Upper lobe of left lung (tissue), 6 donors: Measurements from ENCODE around the gene ITGBL1. TPM values are rescaled to one million over a fixed set of nuclear protein-coding genes. Genes with fewer than 3 reads are reported as not detected.

Source experiments
- ATAC-seq, 2 donors: fragments of 200-7000 bp; cut with Tn5 transposase; one replicate each; pipeline ENCODE4 v1.9.1; 2022; ENCODE audit warnings: mild to moderate bottlenecking in 2 of 2, moderate library complexity in 2 of 2; ENCODE audit not compliant: low FRiP score in 2 of 2
- DNase-seq, 2 donors: peaks; one replicate each; pipeline ENCODE4 v3.0.0-alpha.2; 2019 to 2020
- H3K27ac ChIP-seq, 4 donors: fragments of 200-600 bp; sonication (generic); one replicate each; pipeline ENCODE4 v1.5.1; 2016 to 2019
- H3K27me3 ChIP-seq, 4 donors: fragments of 200-600 bp; sonication (generic); one replicate each; pipeline ENCODE4 v1.5.1; 2017 to 2019
- H3K36me3 ChIP-seq, 4 donors: fragments of 200-600 bp; sonication (generic); one replicate each; pipeline ENCODE4 v1.5.1; 2016 to 2019
- H3K4me1 ChIP-seq, 4 donors: fragments of 200-600 bp; sonication (generic); one replicate each; pipeline ENCODE4 v1.5.1; 2018 to 2019
- H3K4me3 ChIP-seq, 4 donors: fragments of 200-600 bp; sonication (generic); one replicate each; pipeline ENCODE4 v1.5.1; 2017 to 2019; ENCODE audit warnings: mild to moderate bottlenecking in 2 of 4, moderate library complexity in 1 of 4
- H3K9me3 ChIP-seq, 4 donors: fragments of 200-600 bp; sonication (generic); one replicate each; pipeline ENCODE4 v1.5.1; 2018 to 2019
- EP300 ChIP-seq, 4 donors: sonication (generic); formaldehyde crosslinking; IDR thresholded peaks; one replicate each; pipeline ENCODE4 v1.5.1; 2017; ENCODE audit warnings: antibody characterized with exemption in 4 of 4, control low read depth in 2 of 4
- POLR2A ChIP-seq, 4 donors: fragments of 450-650 bp; IDR thresholded peaks; one replicate each; pipeline ENCODE4 v1.5.1; 2016 to 2017; ENCODE audit warnings: antibody characterized with exemption in 4 of 4, mild to moderate bottlenecking in 2 of 4
- POLR2AphosphoS5 ChIP-seq, 2 donors: sonication (generic); formaldehyde crosslinking; IDR thresholded peaks; one replicate each; pipeline ENCODE4 v1.5.1; 2017; ENCODE audit warnings: antibody characterized with exemption in 2 of 2
- WGBS, 2 donors: methylation state at CpG; one replicate each; pipeline ENCODE4 v1.1.5; 2017 to 2018; 5-methylcytosine and 5-hydroxymethylcytosine counted together
- total RNA-seq, 6 donors: library from RNA; depleted of rRNA in 4 of 6; stranded (reverse); fragments of >200 nt in 4 of 6; gene quantifications; one replicate each; pipeline versions ENCODE4 v1.1.0 to v1.2.1, GENCODE V29; 2016 to 2021
- TF ChIP-seq, protein P1 (sequence below), 6 experiments: fragments of 450-650 bp in 4 of 6; fragments of 200-600 bp in 2 of 6; sonication (generic) in 2 of 6; IDR thresholded peaks; one replicate each; pipeline ENCODE4 v1.5.1; 2016 to 2019; ENCODE audit warnings: antibody characterized with exemption in 6 of 6
- donor health status: DM: no; HTN: no; CAD: no; lungs with moderate emphysema.
- donor health status: DM: no; HTN: yes; CAD: no; lungs with severe emphysema.

ITGBL1 gene
- total RNA-seq, 6 donors from 2014 or later = 5.2 to 51.9 (median 21.9) TPM

DNA sequence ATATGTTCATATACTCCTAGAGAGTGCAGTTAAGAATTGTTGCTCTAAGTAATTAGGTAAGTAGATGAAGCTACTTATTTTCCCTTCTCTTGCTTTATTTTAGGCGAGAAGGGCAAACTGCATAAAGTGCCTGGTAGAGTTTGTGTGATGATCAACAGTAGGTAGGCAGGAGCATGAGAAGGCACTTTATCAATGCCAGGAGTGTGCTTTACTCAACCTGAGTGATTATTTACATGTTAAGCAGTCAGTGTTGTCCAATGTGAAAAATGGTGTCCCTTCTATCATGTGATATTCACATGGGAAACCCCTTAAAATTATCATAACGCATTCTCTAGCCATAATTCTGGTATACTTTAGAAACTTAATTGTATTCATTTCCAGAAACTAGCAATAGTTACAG, 294.0 kb downstream of the ITGBL1 start:
- H3K27ac ChIP-seq = no peak overlapping the region
- ATAC-seq (no peak), DNase-seq (no peak)
- H3K36me3 ChIP-seq = no peaks in the 10 kb centered on the region
- no peak overlapping the region for H3K4me3 ChIP-seq
- H3K27me3 ChIP-seq = no peaks in the 10 kb centered on the region
- no peak for TF ChIP-seq POLR2A (IDR thresholded peaks at IDR 0.05)
- TF ChIP-seq EP300 (IDR thresholded peaks at IDR 0.05) = no peak
- TF ChIP-seq, protein P1, sequence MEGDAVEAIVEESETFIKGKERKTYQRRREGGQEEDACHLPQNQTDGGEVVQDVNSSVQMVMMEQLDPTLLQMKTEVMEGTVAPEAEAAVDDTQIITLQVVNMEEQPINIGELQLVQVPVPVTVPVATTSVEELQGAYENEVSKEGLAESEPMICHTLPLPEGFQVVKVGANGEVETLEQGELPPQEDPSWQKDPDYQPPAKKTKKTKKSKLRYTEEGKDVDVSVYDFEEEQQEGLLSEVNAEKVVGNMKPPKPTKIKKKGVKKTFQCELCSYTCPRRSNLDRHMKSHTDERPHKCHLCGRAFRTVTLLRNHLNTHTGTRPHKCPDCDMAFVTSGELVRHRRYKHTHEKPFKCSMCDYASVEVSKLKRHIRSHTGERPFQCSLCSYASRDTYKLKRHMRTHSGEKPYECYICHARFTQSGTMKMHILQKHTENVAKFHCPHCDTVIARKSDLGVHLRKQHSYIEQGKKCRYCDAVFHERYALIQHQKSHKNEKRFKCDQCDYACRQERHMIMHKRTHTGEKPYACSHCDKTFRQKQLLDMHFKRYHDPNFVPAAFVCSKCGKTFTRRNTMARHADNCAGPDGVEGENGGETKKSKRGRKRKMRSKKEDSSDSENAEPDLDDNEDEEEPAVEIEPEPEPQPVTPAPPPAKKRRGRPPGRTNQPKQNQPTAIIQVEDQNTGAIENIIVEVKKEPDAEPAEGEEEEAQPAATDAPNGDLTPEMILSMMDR (IDR thresholded peaks at IDR 0.05) = no peak
- TF ChIP-seq POLR2AphosphoS5 (IDR thresholded peaks at IDR 0.05) = no peak
- no peaks in the 10 kb centered on the region for H3K4me1 ChIP-seq
- H3K9me3 ChIP-seq = no peaks in the 10 kb centered on the region
- 82 to 85% methylated on average over 2 of the region's 2 CpGs for WGBS, 2 donors

DNA sequence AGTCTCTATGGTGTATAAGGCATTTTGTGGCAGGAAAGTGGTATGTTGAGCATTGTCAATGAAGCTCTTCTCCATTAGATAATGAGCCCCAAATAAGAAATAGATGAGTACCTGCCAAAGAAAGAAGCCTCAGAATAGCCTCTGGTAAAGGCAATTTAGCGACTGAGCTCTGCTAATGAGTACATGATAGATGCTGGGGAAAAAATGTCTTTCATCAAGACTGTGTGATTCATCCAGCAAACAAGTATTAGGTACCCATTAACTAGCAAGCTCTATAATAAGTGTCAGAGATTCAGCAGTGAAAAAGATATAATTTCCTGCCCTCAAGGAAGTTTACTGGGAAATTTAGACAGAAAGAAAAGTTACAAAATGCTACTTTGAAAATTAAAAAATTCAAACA, 294.6 kb downstream of the ITGBL1 start:
- Histone ChIP-seq H3K27me3 (no peaks in the 10 kb centered on the region), H3K9me3 (no peaks in the 10 kb centered on the region), H3K36me3 (no peaks in the 10 kb centered on the region), H3K4me1 (no peaks in the 10 kb centered on the region), H3K4me3 (no peak overlapping the region), H3K27ac (no peak overlapping the region)
- TF ChIP-seq POLR2A (IDR thresholded peaks at IDR 0.05) = no peak
- TF ChIP-seq POLR2AphosphoS5 (IDR thresholded peaks at IDR 0.05) = no peak
- TF ChIP-seq, protein P1 (IDR thresholded peaks at IDR 0.05) = no peak
- TF ChIP-seq EP300 (IDR thresholded peaks at IDR 0.05) = no peak
- ATAC-seq (no peak), DNase-seq (no peak)
- 90 to 97% methylated on average over 1 of the region's 1 CpG for WGBS, 2 donors

GRCh38 chr13:101749584-101749983, 297.1 kb downstream of the ITGBL1 start:
- H3K27ac ChIP-seq = no peak overlapping the region
- no peaks in the 10 kb centered on the region for H3K27me3 ChIP-seq
- no peak for TF ChIP-seq EP300 (IDR thresholded peaks at IDR 0.05)
- TF ChIP-seq POLR2A (IDR thresholded peaks at IDR 0.05) = no peak
- no peak for TF ChIP-seq POLR2AphosphoS5 (IDR thresholded peaks at IDR 0.05)
- TF ChIP-seq, protein P1 (IDR thresholded peaks at IDR 0.05) = no peak
- H3K9me3 ChIP-seq = no peaks in the 10 kb centered on the region
- no peak for DNase-seq
- H3K4me1 ChIP-seq = no peaks in the 10 kb centered on the region
- H3K4me3 ChIP-seq = no peak overlapping the region
- no peaks in the 10 kb centered on the region for H3K36me3 ChIP-seq
- no peak for ATAC-seq
- WGBS, 2 donors = 91 to 95% methylated on average over 1 of the region's 1 CpG

DNA sequence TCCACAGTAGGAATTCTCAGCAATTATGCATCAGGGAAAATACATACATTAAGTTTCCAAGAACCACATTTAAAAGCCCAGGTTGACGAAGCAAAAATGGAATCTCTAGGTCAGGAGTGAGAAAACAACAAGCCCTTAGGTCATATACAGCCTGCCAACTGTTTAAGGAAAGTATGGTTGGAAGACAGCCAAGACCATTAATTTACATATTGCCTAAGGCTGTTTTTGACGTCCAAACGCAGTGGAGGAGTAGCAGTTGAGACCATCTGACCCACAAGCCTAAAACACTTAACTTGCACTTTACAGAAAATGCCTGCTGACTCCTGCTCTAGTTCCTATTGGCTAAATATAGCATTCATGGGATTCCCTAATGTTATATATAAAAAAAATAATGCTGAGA, 299.0 kb downstream of the ITGBL1 start:
- Histone ChIP-seq H3K27me3 (no peaks in the 10 kb centered on the region), H3K4me3 (no peak overlapping the region), H3K36me3 (no peaks in the 10 kb centered on the region), H3K4me1 (no peaks in the 10 kb centered on the region), H3K27ac (no peak overlapping the region), H3K9me3 (no peaks in the 10 kb centered on the region)
- TF ChIP-seq EP300 (IDR thresholded peaks at IDR 0.05) (no peak), POLR2AphosphoS5 (IDR thresholded peaks at IDR 0.05) (no peak), POLR2A (IDR thresholded peaks at IDR 0.05) (no peak)
- TF ChIP-seq, protein P1 (IDR thresholded peaks at IDR 0.05) = no peak
- ATAC-seq (no peak), DNase-seq (no peak)
- 6 to 7% methylated on average over 3 of the region's 3 CpGs for WGBS, 2 donors

- WGBS, 2 donors = 87% methylated on average over 3 of the region's 3 CpGs
- TF ChIP-seq POLR2A (IDR thresholded peaks at IDR 0.05) (no peak), EP300 (IDR thresholded peaks at IDR 0.05) (no peak), POLR2AphosphoS5 (IDR thresholded peaks at IDR 0.05) (no peak)
- TF ChIP-seq, protein P1 (IDR thresholded peaks at IDR 0.05) = no peak
- Histone ChIP-seq H3K4me3 (no peak overlapping the region), H3K4me1 (no peaks in the 10 kb centered on the region), H3K27me3 (no peaks in the 10 kb centered on the region), H3K27ac (no peak overlapping the region), H3K36me3 (no peaks in the 10 kb centered on the region), H3K9me3 (no peaks in the 10 kb centered on the region)
- ATAC-seq (no peak), DNase-seq (no peak)
Measured at GRCh38 chr13:101752432-101752831, 300.0 kb downstream of the ITGBL1 start.
